ENCODE measurements around the gene NRF1.

DNA sequence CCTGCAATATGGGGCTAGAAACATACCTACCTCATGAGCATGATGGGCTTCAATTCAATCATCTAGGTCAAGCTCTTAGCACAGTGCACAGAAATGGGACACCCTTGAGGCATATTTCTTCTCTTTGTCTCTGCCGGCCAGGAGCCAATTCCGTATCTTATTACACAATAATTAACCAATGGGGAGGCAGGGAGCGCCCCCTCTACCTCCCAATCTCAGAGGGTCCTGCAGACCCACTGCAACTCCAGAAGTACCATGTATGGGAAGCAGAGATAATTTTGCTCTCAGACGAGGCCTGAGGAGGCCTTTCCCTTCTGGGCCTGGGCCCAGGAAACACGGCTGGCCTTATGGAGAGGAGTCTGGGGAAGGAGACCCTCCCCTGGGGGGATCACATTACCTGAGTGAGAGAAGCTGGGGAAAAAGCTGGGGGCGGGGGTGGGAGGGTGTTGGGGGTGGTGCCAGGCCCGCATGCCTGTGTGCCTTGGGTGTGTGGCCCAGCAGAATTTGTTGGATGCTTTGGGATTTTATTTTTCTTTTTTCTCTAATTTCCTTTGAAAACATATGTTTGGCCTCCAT lies 185.8 kb downstream of the NRF1 start:
- TF ChIP-seq CTCF (IDR thresholded peaks at IDR 0.05) = no peak
- no peak for TF ChIP-seq POLR2A (IDR thresholded peaks at IDR 0.05)
- TF ChIP-seq EP300 (IDR thresholded peaks at IDR 0.05) = no peak

All from ovary (tissue), 3 donors.